GM19328 (cell line): Measurements from ENCODE around the gene HABP2.

ENCODE experiments used
- ATAC-seq: cut with Tn5 transposase; IDR thresholded peaks from one replicate; pipeline ENCODE4 v1.9.1; 2021; ENCODE audit warnings: mild to moderate bottlenecking, moderate library complexity; ENCODE audit not compliant: unreplicated experiment

Gene HABP2

DNA sequence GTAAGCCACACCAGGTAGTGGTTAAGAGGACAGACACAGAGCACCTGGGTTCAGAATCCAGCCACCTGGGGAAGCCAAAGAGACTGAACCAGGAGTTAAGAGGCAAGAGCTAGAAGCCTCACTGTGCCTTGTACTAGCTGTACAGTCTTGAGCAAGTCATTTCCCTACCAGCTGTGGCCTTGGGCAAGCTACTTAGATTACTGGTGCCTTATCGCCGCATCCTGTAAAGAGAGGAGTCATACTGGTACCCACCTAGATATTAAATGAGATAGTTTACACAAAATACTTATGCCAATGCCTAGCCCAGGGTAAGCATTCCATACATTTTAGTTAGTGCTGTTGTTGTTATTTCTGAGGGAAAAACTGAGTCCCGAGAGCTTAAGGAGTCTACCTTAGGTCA, 47.7 kb downstream of the HABP2 start:
- no peak for ATAC-seq

DNA sequence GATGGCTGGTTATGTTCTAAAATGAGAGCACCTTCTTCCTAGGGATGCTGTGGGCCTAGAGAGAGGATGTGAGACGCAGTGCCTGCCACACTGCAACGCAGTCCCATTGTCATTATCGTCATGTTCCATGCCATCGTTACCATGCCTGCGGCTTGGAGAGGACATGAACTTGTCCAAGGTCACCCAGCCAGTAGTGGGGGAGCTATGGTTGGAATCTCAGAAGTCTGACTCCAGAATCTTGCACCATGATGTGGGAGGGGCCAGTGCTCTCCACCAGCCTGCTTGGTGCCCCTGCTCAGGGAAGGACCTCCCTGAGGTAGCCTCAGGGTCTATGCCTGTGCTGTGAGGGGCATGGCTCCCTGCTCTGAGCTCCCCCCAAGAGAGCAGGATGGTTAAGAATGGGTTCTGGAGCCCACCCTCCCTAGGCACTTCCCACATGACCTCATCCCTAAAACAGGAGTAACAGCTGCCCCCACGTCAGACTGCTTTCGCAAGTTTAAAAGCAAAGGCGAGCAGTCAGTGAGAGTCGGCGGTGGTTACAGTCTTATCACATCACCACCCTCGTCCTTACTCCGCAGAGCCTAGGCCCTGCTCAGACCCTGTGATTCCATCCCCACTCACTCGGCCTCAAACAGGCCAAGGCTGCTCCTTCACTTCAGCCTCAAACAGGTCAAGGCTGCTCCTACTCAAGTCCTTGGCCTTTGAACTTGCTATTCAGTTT, 50.4 kb downstream of the HABP2 start:
- ATAC-seq, result no peak

DNA sequence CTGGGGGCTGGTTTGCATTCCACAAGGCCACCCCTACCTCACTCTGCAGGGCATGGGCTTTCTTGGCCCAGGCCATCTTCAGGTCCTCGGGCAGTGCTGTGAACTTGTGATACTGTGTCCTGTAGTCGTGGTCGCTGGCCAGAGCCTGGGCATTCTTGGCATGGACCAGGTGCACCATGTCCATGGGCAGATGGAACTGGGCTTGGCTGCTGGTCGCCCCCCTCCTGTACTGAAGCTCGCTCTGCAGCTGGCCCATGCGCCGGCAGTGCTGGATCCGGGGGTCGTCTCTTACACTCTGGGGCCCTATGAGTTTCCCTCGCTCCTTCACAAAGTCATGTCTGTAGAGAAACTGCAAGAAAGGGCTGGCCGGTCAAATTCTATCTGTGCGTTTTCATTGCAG, 51.7 kb downstream of the HABP2 start:
- no peak for ATAC-seq

DNA sequence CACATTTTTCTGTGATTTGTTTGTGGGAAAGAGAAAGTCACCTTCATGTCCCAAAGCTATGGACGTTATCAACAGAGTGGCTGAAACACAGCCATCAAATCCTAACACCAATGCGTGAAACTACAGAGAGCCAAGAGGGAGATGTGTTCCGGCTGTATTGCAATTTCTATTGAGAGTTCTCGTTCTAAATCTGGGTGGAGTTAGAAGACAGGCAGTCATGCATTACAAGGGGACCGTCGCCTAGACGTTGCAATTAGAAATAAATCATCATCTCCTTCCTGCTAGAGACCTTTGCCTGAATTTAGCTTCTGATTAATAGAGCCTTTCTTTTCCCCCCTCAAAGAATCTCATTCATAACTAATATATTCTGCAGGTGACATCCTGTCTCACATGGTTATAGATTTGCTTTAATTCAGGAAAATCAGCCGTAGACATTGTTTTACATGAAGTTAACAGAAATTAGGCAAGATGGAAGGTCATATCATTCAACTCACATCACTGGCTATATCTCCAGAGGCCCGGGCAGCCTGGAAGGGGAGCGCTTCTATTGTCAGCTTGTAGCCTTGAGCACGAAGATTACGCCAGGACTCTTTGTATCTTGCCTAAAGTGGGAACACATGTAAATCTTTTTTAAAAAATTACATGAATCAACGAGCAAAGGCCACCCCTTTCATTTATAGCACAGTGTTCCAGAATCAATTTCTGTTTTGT, 52.6 kb downstream of the HABP2 start:
- no peak for ATAC-seq

DNA sequence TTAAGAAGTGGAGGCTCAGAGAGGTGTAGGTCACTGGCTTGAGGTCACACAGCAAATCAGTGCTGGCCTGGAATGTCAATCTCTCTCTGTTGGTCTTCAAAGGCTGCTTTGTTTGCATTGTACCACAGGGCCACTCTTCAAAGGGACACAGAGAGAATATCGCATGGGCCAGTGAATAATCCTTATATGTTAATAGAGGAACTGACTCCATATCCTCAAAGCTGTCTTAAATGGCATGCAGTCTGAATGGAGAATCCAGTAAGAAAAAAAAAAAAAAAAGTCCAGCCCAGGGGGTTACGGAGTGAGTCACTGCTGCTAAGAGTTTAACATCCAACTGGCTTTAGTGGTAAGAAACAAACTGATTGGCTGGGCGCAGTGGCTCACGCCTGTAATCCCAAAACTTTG, 56.9 kb downstream of the HABP2 start:
- ATAC-seq, result no peak

DNA sequence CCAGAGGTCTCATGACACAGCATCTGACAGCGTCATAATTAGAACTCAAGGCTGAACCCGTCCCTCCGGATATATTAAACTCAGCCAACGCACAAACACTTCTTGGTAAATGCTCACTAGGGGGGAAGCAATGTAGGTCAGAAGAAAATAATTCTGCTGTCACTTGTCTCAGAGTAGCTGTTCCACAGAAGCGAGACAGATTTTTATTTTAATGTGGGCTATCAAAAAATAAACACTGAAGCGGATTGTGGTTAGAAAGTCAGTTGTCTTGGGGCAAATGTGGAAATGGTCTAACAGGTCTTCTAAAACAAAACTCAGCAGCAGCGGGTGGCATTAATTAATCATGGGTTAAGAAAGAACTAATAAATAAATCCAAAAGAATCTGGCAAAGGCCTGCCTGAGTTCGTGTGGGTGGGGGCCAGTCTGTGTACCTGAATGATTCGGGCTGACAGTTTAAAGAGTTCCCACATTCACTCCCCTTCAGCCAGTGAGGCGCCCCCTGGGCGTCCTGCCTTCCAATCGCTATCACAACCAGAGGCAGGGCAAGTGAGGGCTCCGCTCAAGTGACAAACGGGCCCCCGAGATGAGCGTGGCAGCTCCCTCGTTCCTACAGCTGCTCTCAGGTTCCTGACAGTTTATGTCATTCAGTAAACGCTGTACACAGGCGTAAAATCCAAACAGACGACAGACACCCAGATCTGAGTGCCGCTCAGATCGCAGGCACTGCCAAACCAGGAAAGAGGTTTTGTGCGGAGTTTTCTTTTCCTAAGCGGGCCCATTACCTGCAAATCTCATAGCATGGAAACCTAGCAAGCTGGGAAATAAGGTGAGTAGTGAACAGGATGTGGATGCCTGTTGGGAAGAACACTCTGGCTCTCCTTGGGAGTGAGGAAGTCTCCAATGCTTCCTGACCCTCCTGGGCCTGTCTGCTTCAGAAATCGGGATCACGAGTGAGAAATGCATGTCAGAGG, 58.1 kb downstream of the HABP2 start:
- no peak for ATAC-seq

DNA sequence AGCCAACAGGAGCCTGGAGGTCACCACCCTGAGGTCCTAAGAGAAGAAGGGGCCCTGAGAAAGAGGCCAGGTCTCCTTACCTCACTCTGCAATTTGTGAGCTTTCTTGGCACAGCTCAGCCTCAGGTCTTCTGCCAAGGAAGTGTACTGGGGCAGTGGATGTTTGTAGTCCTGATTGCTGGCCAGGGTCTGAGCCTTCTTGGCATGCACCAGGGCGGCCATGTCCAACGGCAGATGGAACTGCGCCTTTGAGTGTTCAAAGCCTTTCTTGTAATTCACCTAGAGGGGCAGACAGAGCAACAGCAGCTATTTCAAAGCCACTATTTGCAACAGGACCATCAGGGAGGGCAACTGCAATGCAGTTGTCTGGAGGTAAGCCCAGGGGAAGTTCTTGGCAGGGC, 59.3 kb downstream of the HABP2 start:
- ATAC-seq, result no peak

DNA sequence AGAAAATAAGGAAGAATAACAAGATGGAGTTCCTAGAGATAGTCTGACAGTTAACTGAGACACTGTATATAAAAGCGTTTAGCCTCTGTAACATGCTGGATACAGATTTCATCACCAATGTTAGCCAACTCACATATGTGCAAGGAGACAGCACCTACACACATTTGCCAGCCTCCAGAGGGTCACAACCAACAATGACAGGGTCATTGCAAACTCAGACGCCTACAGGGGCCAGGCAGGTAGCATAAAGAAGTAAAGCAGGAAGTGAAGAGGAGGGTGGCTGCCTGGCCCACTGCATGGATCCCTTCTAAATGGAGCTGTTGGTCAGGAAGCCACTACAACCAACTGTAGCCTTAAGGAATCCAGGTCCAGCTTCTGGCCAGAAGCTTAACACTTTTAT, 60.6 kb downstream of the HABP2 start:
- no peak for ATAC-seq

DNA sequence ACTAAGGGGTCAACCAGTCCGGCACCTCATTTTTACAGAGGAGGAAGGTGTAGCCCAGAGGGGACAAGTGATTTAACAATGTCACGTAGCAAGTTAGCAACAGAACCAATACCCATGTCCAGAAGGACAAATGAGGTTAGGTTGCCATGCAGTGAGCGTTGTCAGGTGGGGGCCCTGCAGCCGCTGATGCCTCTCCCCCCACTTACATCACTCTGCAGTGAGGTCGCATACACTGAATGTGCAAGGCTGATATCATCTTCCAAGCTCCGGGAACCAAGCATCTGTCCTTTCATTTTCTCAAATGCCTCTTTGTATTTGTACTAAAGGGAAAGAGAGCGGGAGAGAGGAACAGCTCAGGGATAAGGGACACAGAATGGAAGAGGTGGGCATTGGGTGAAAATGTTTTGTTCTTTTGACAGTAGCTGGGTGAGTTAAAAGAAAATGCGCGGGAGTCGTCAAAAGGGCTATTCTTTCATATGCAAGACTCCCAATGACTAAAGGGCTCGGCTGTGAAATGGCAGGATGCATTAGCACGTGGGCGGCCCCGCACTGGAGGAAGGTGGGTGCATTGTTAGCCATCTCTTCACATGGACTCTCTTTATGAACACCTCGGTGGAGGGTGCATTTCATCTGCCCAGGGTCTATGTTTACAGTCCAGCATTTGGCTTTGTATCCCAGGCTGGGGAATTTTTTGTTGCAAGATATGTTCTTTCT, 61.3 kb downstream of the HABP2 start:
- ATAC-seq, result no peak

DNA sequence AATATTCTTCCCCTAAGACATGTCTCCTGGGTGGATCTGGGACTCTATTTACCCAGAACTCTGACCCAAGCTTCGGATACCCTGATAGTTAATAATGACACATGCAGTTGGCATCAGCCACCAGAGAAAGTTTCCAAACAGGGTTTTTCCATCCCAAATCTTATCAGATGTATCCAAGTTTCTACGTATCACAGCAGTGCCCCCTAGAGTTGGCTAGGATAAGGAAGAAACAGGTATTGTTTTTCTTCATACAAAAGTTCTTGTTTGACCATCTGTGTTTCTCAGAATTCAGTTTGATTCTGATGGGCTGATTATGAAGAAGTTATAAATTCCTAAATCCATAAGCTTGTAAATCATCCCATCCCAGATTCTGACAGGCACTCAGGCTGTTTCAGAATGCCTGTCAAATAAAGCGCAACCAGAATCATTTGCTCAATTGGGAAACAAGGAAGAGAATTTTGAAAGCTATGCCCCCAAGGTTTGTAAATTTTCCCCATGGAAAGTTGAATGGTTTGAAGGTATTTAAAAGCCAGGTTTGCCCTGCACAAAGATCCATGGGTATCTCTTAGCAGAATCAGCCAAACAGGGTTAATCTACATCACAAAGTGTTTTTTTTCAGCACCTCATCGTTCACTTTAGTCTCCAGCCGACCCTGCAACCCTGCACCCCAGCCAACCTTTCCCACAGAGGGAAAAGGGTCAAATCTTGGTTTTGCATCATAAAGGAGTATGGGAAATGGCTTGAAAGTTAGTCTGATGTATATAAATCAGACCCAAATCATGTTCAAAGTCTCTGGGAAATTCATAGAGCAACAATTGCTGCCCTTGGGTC, 63.6 kb downstream of the HABP2 start:
- no peak for ATAC-seq

DNA sequence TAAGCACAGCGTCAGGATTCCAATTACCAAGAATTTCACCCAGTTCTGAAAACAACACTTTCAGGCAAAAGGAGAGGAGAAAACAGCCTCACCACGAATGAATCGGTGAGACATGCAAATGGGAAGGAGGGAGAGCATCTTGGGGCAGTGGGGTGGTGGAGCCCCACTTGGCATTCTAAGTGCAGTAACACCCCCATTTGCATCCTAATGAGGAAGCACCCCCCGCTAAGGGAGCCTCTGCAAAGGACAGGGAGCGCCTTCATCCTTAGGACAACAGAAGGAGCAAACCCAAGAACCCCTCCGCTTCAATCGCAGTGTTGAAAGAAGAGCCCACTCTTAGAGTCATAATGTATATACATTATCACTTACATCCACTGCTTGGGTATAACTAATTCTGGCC, 64.2 kb downstream of the HABP2 start:
- no peak for ATAC-seq

DNA sequence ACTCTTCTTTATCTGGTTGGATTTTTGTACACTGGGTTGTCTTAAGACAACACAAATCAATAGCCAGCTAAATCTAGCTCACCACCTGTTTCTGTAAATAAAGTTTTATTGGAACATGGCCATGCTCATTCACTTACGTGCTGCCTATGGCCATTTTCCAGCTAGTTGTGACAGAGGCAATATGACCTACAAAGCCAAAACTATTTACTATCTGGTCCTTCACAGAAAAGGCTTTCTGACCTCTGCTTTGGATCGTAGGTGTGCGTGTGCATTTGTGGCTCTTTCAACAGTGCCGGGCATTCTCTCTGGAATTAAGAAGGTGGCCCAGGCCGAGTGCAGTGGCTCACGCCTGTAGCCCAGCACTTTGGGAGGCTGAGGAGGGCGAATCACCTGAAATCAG, 65.5 kb downstream of the HABP2 start:
- ATAC-seq, result no peak

DNA sequence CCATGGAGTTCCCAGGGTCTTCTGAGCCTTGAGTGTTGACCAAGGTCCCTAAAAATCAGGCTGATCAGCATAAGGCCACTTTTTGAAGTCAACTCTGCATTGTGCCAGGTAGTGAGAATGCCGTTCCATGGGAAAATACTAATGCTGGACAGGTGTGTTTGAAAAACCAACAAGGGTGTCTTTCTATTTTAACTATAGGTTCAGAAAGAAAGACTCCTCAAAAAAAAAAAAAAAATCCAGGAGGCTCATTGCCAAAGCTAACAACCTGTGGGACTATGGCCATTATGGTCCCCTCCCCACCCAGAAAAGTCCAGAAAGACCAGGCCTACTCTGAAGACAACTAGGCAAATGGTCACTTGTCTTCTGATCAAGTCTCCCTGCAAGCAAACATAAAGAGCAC, 66.5 kb downstream of the HABP2 start:
- no peak for ATAC-seq

DNA sequence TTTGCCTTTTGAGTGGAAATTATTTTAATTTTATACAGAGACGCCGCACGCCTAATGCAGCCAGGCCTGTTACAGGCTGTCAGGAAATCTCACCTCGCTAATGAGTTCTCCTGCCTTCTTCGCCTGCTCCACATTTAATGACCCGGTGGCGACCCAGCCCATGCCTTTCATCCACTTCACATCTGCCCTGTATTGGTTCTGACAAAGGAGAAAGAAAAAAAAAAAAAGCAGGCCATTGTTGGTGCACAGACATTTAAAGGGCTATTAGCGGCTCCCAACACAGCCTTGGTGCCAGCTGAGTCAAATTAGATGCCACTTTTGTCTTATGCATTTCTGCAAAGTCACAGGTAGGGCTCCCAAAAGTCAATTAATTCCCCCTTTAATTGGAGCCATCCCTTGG, 67.7 kb downstream of the HABP2 start:
- ATAC-seq, result no peak

DNA sequence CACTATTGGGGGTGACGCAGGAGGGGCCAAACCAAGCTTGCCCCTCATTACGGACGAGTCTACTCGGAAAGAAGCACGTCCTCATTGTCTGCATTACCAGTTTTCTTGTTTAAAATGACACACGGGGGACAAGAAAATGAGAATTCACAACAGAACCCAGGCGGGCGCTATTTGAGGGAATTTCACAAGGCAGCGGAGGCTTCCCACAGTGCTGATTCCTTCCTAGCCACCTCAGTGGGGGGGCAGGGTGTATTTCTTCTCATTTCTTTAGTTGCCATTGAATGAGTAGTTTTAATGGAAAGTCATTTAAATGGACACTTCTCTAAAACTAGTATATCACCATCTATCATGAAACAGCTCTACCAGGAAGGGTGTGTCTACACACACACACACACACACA, 68.1 kb downstream of the HABP2 start:
- ATAC-seq, result no peak

DNA sequence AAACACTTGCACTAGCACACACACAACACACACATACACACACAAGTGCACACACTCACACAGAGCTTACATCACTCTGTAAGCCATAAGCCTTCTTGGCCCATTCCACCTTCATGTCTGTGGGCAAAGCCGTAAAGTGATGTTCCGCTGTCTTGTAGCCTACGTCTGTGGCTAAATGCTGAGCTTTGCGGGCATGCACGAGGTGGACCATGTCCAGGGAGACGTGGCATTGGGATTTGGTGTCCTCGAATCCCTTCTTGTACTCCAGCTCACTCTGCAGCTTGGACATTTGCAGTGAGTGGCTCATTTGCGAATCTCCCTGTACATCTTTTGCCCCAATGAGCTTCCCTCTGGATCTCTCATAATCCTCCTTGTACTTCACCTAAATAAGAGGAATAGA, 68.9 kb downstream of the HABP2 start:
- no peak for ATAC-seq

DNA sequence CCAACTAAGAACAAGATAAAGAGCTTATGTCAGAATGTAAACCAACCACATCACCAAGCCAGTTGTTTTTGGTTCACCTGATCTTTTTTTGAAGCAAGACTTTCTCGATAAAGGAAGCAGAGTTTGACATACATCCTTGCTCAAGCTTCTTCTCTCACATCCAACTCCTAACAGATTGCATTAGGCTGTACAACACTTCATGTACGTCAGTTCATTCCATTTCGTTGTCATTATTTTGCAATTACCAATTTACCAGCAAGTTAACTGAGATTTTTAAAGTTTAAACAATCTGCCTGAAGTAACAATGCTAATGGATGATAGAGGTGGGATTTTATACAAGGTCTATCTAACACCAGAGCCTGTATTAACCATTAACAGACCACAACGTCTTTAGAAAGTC, 70.0 kb downstream of the HABP2 start:
- ATAC-seq, result no peak

DNA sequence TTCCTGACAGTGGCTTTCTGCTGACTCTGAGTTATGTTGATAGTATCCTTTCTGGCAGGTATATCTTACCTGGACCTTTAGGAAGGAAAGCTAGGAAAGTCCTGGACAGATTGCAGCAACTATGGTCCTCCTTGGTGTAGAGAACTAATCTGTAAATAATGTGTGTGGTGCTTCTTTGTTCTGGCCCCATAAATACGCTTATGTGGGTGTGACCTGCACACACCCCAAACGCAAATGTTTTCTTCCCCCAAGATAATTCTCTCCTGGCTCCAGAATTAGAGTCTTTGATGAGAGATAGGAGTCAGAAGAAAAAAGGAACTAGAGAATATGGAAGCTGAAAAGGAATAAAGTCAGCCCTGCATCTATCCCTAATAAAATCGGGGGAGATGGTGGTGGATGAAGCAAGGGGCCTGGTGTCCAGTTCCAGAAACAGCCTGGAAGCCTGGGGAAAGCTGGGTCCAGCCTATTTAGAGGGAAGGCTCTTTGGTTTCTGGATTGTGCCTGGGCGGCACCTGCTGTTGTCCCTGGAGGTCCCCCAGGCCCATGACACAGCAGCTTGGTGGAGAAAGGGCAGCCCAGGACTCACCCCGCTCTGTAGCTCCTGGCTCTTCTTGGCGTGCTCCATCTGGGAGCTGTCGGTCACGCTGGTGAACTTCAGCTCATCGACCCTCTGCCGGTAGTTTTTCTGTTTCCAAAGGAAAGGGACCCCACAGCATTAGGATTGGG, 72.8 kb downstream of the HABP2 start:
- no peak for ATAC-seq

DNA sequence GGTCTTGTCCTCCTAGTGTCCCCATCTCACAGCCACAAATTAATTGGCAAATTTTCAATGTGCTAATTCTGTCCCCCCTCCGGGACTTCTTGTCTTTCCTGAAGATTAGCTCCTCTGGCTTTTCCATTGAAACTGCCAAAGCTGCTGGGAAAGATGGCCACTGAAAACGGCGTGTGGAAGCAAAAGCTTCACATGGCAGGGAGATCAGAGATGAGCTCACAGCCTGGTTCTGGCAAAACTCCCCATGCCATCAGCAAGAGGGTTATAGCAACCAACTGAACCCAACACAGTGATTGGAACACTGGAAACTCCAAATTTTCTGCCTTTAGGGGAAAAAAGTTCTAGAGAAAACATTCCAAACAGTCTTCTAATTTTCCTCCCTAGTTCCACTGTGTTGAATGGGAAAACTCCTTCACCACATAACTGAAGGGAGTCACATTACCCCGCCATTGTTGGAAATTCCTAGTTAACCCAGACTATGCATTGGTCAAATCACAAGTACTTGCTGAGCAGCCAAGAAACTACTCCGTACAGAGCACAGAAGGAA, 74.0 kb downstream of the HABP2 start:
- no peak for ATAC-seq
